NCI-H187 (cell line): Measurements from ENCODE around the gene RHOJ.

Source experiments
- DNase-seq, 2 experiments: peaks; one replicate each; lab custom pipeline; 2025; lab: John Stamatoyannopoulos, UW

Gene RHOJ

GRCh38 chr14:63205866-63206265, 1.6 kb downstream of the RHOJ start:
- DNase-seq = no peak

GRCh38 chr14:63209160-63209559, 4.9 kb downstream of the RHOJ start:
- DNase-seq = no peak

- DNase-seq = no peak
Measured at GRCh38 chr14:63210812-63211211, 6.6 kb downstream of the RHOJ start.

- DNase-seq = no peak
Measured at GRCh38 chr14:63212209-63212608, 8.0 kb downstream of the RHOJ start.

- DNase-seq = no peak
Measured at GRCh38 chr14:63212776-63213500, 8.7 kb downstream of the RHOJ start.

- no peak for DNase-seq
Measured at GRCh38 chr14:63214417-63215196, 10.4 kb downstream of the RHOJ start.

GRCh38 chr14:63220526-63220925, 16.3 kb downstream of the RHOJ start:
- DNase-seq = no peak

- no peak for DNase-seq
Measured at GRCh38 chr14:63223596-63223995, 19.4 kb downstream of the RHOJ start.

- DNase-seq = no peak
Measured at GRCh38 chr14:63224196-63224595, 20.0 kb downstream of the RHOJ start.

- DNase-seq = no peak
Measured at GRCh38 chr14:63228217-63228616, 24.0 kb downstream of the RHOJ start.

- no peak for DNase-seq
Measured at GRCh38 chr14:63229330-63230059, 25.3 kb downstream of the RHOJ start.

- DNase-seq = no peak
Measured at GRCh38 chr14:63231766-63232165, 27.5 kb downstream of the RHOJ start.

- DNase-seq = no peak
Measured at GRCh38 chr14:63237791-63238190, 33.5 kb downstream of the RHOJ start.

GRCh38 chr14:63240221-63240620, 36.0 kb downstream of the RHOJ start:
- DNase-seq = no peak

GRCh38 chr14:63241096-63241495, 36.9 kb downstream of the RHOJ start:
- DNase-seq = no peak

GRCh38 chr14:63243646-63244045, 39.4 kb downstream of the RHOJ start:
- no peak for DNase-seq

GRCh38 chr14:63245893-63246292, 41.6 kb downstream of the RHOJ start:
- DNase-seq = no peak

GRCh38 chr14:63248211-63248610, 44.0 kb downstream of the RHOJ start:
- no peak for DNase-seq

GRCh38 chr14:63249092-63249491, 44.8 kb downstream of the RHOJ start:
- no peak for DNase-seq

- DNase-seq = no peak
Measured at GRCh38 chr14:63257299-63257698, 53.1 kb downstream of the RHOJ start.

GRCh38 chr14:63262446-63262845, 58.2 kb downstream of the RHOJ start:
- no peak for DNase-seq

- no peak for DNase-seq
Measured at GRCh38 chr14:63266106-63266505, 61.9 kb downstream of the RHOJ start.

GRCh38 chr14:63267171-63267570, 62.9 kb downstream of the RHOJ start:
- no peak for DNase-seq
